K562 (cell line): ENCODE measurements around the gene UIMC1. TPM values are rescaled to one million over a fixed set of nuclear protein-coding genes. Genes with fewer than 3 reads are reported as not detected.

Source experiments
- ATAC-seq: fragments of 200-7000 bp; cut with Tn5 transposase; 3 replicates; pipeline ENCODE4 v1.9.1; 2020; ENCODE audit warnings: moderate library complexity
- BruUV-seq: library from RNA; stranded (reverse); fragments of 400-500 nt; replicated peaks from 2 replicates; lab custom pipeline; 2021; lab: Mats Ljungman, UMichigan
- CTCF ChIA-PET: fragments of 300-600 bp; formaldehyde crosslinking; extraction: SDS; loops from one replicate; lab custom pipeline; 2021; ENCODE audit warnings: low intra/inter-chr PET ratio; lab: Yijun Ruan, JAX
- POLR2A ChIA-PET: fragments of 300-600, 350-650 bp; sonication (Branson Sonifier 250); formaldehyde crosslinking; extraction: SDS; loops from one replicate; lab custom pipeline; 2021; ENCODE audit warnings: antibody characterized with exemption, inconsistent platforms; lab: Yijun Ruan, JAX
- DNase-seq, 4 experiments: peaks; one replicate each; pipeline versions ENCODE4 v3.0.0 to v3.0.0-alpha.2; 2011 to 2018; ENCODE audit warnings: low spot score in 3 of 4, mixed read lengths in 3 of 4; ENCODE audit errors: extremely low read depth in 1 of 4
- FAIRE-seq: peaks from 2 replicates; lab custom pipeline; 2011; peaks lifted over from hg19 to GRCh38; lab: Jason Lieb, UNC
- H2AFZ ChIP-seq: 2 replicates; pipeline ENCODE4 v1.6.0; 2011; ENCODE audit warnings: low read depth, low read length, control low read depth, inconsistent platforms
- H3K27ac ChIP-seq: fragments of 200-600 bp; 3 replicates; pipeline ENCODE4 v1.8.0; 2011; ENCODE audit warnings: low read depth, mild to moderate bottlenecking, control low read depth, inconsistent platforms, low read length, moderate library complexity, mixed read lengths; ENCODE audit errors: extremely low read depth
- H3K27me3 ChIP-seq, 2 experiments: fragments of 300-600 bp in 1 of 2; 2 replicates in 1 of 2; 3 replicates in 1 of 2; pipeline versions ENCODE4 v1.6.0 to v1.8.0; 2011; ENCODE audit warnings: inconsistent platforms in 2 of 2, low read length in 2 of 2, mild to moderate bottlenecking in 1 of 2, mixed read lengths in 1 of 2, moderate library complexity in 1 of 2; ENCODE audit not compliant: control insufficient read depth in 2 of 2, insufficient read depth in 2 of 2
- H3K36me3 ChIP-seq: fragments of 300-600 bp; 3 replicates; pipeline ENCODE4 v1.8.0; 2011; ENCODE audit warnings: mild to moderate bottlenecking, low read length, inconsistent platforms; ENCODE audit not compliant: control insufficient read depth, insufficient read depth
- H3K4me1 ChIP-seq, 2 experiments: fragments of 200-600 bp in 1 of 2; replicated peaks in 1 of 2; 2 replicates in 1 of 2; 3 replicates in 1 of 2; pipeline versions ENCODE4 v1.5.1 to v1.8.0; 2011; ENCODE audit warnings: inconsistent platforms in 2 of 2, low read length in 2 of 2, mild to moderate bottlenecking in 1 of 2, mixed read lengths in 1 of 2, moderate library complexity in 1 of 2; ENCODE audit not compliant: control insufficient read depth in 2 of 2, insufficient read depth in 2 of 2
- H3K4me2 ChIP-seq: 2 replicates; pipeline ENCODE4 v1.6.1; 2011; ENCODE audit warnings: low read length, control low read depth, inconsistent platforms, mixed read lengths; ENCODE audit not compliant: insufficient read depth
- H3K4me3 ChIP-seq: fragments of 200-600 bp; sonication (generic), shearing (Covaris generic); 2 replicates; pipeline ENCODE4 v1.5.1; 2016; ENCODE audit warnings: control low read depth, inconsistent platforms
- H3K79me2 ChIP-seq: fragments of 200-600 bp; 3 replicates; pipeline ENCODE4 v1.8.0; 2011; ENCODE audit warnings: low read length, inconsistent platforms; ENCODE audit not compliant: control insufficient read depth, insufficient read depth
- H3K9ac ChIP-seq, 2 experiments: 2 replicates each; pipeline versions ENCODE4 v1.6.0 to v1.6.1; 2011; ENCODE audit warnings: low read depth in 2 of 2, low read length in 2 of 2, control low read depth in 1 of 2, inconsistent platforms in 1 of 2, mild to moderate bottlenecking in 1 of 2, mixed read lengths in 1 of 2; ENCODE audit not compliant: insufficient read depth in 1 of 2
- H3K9me1 ChIP-seq: one replicate; pipeline ENCODE4 v1.6.0; 2011; ENCODE audit warnings: inconsistent platforms, mild to moderate bottlenecking, low read length, moderate library complexity; ENCODE audit not compliant: control insufficient read depth, insufficient read depth
- H3K9me3 ChIP-seq: replicated peaks from 2 replicates; pipeline ENCODE4 v1.5.1; 2011; ENCODE audit warnings: low read depth, low read length, inconsistent platforms; ENCODE audit not compliant: control insufficient read depth, insufficient read depth
- H4K20me1 ChIP-seq: replicated peaks from 2 replicates; pipeline ENCODE4 v1.6.1; 2011; ENCODE audit warnings: low read length, inconsistent platforms, mixed read lengths; ENCODE audit not compliant: control insufficient read depth, insufficient read depth
- CHCHD3 ChIP-seq: fragments of 250-450 bp; sonication (Bioruptor Pico); IDR thresholded peaks from 2 replicates; pipeline ENCODE4 v2.1.2; 2022; ENCODE audit warnings: mild to moderate bottlenecking
- CHD1 ChIP-seq: fragments of 200-600 bp; sonication (generic); IDR thresholded peaks from one replicate; pipeline ENCODE4 v1.6.1; 2012; ENCODE audit warnings: mild to moderate bottlenecking, moderate library complexity, low read length, inconsistent platforms
- CHD4 ChIP-seq: fragments of 200-600 bp; sonication (generic); IDR thresholded peaks from 3 replicates; pipeline ENCODE4 v1.6.1; 2012; ENCODE audit warnings: low read depth, mild to moderate bottlenecking, mixed read lengths, low read length, inconsistent platforms; ENCODE audit not compliant: insufficient read depth, insufficient replicate concordance, poor library complexity, severe bottlenecking
- CREB3 ChIP-seq: fragments of 450-650 bp; conservative IDR thresholded peaks from 2 replicates; pipeline ENCODE4 v1.6.1; 2016; ENCODE audit warnings: missing genetic modification characterization, low read depth, mild to moderate bottlenecking, missing compliant biosample characterization, moderate library complexity
- DIDO1 ChIP-seq: fragments of 450-650 bp; IDR thresholded peaks from 2 replicates; pipeline ENCODE4 v1.6.1; 2016; ENCODE audit warnings: low read depth, missing biosample characterization, missing genetic modification characterization
- FOXK2 ChIP-seq, 2 experiments: fragments of 450-650 bp; IDR thresholded peaks in 1 of 2; conservative IDR thresholded peaks in 1 of 2; 2 replicates each; pipeline ENCODE4 v1.6.1; 2016; ENCODE audit warnings: low read depth in 2 of 2, mild to moderate bottlenecking in 1 of 2
- JUND ChIP-seq, 2 experiments: IDR thresholded peaks; 2 replicates in 1 of 2; 3 replicates in 1 of 2; pipeline ENCODE4 v1.6.1; 2011; ENCODE audit warnings: borderline replicate concordance in 2 of 2, low read depth in 2 of 2, low read length in 2 of 2, improper control_type of control experiment in 1 of 2, missing biosample characterization in 1 of 2, missing genetic modification characterization in 1 of 2, missing genetic modification reagents in 1 of 2
- LARP7 ChIP-seq: fragments of 450-650 bp; IDR thresholded peaks from 2 replicates; pipeline ENCODE4 v1.6.1; 2016
- NR2F6 ChIP-seq: fragments of 450-650 bp; formaldehyde crosslinking; IDR thresholded peaks from 2 replicates; pipeline ENCODE4 v1.4.0; 2020; ENCODE audit warnings: mild to moderate bottlenecking
- PYGO2 ChIP-seq: fragments of 450-650 bp; IDR thresholded peaks from 2 replicates; pipeline ENCODE4 v1.6.1; 2016; ENCODE audit warnings: mild to moderate bottlenecking, missing genetic modification characterization, moderate library complexity, missing compliant biosample characterization
- ZBTB1 ChIP-seq: sonication (generic); formaldehyde crosslinking; IDR thresholded peaks from 2 replicates; pipeline ENCODE4 v1.8.1; 2023; ENCODE audit warnings: missing genetic modification reagents, low read depth, mild to moderate bottlenecking, borderline replicate concordance
- ZNF311 ChIP-seq: fragments of 250-450 bp; sonication (Bioruptor Pico); IDR thresholded peaks from 2 replicates; pipeline ENCODE4 v1.4.0; 2020; ENCODE audit warnings: mild to moderate bottlenecking, moderate library complexity
- WGBS: fragments of 100-300 bp; shearing (Covaris generic); methylation state at CpG from one replicate; pipeline ENCODE4 v1.1.6; 2016; ENCODE audit warnings: low coverage, mixed read lengths; ENCODE audit not compliant: insufficient coverage; ENCODE audit errors: missing lambda C conversion rate; 5-methylcytosine and 5-hydroxymethylcytosine counted together
- in situ Hi-C: fragments of 300-500 bp; cut with MboI; formaldehyde crosslinking; loops from 4 replicates; pipeline ENCODE4 v1.15.0; 2018; ENCODE audit warnings: inconsistent platforms, mixed read lengths
- intact Hi-C: fragments of 100-400 bp; cut with micrococcal nuclease; formaldehyde crosslinking; loops from 2 replicates; pipeline ENCODE4 v1.14.2; 2022
- polyA plus RNA-seq, 8 experiments: library from polyadenylated mRNA; depleted of rRNA in 4 of 8; stranded (reverse) in 5 of 8; unstranded in 3 of 8; fragments of >200 nt; fragmentation: Nextera tagmentation in 2 of 8; fragmentation: Illumina TruSeq in 1 of 8; extraction: Ambion mirVana in 2 of 8; extraction: Trizol in 1 of 8; gene quantifications; 2 replicates each; pipeline versions ENCODE4 v1.2.1 to v1.2.3, GENCODE V29; 2011 to 2014; ENCODE audit warnings: inconsistent platforms in 1 of 8, missing spikeins in 1 of 8
- total RNA-seq, 7 experiments: library from RNA; depleted of rRNA in 6 of 7; stranded (reverse); fragments of >200 nt in 6 of 7; fragmentation: Illumina TruSeq in 2 of 7; extraction: Trizol in 2 of 7; gene quantifications; 2 replicates each; pipeline versions ENCODE4 v1.2.1 to v1.2.3, GENCODE V29; 2011 to 2021; ENCODE audit warnings: low replicate concordance in 1 of 7

UIMC1 gene
- total and polyA plus RNA-seq, 9 of the 15 experiments (the other 6 are each of a cell fraction or from before 2014, with no cell fraction given): 14.9 to 51.7 (median 36.8) TPM

- POLR2A ChIA-PET: no interaction called here
- no peak for DNase-seq
- no peak overlapping the region for H3K4me3 ChIP-seq
- no peaks in the 10 kb centered on the region; the same call in 1 of the 2 replicates for H4K20me1 ChIP-seq
- no peaks in the 10 kb centered on the region for H3K79me2 ChIP-seq
- CTCF ChIA-PET: no interaction called here
- no peak overlapping the region for H3K27ac ChIP-seq
- H2AFZ ChIP-seq: no peak overlapping the region
- H3K9me1 ChIP-seq: no peaks in the 10 kb centered on the region
- peaks cover 86% of the 10 kb centered on the region; the same call in 2 of the 3 replicates for H3K36me3 ChIP-seq
- TF ChIP-seq NR2F6 (CRISPR knock-in tag) (no peak), PYGO2 (tag) (no peak)
- intact Hi-C loops (no loop called here), in situ Hi-C loops (no loop called here)
- 72% methylated on average over 1 of the region's 1 CpG for WGBS
- no peaks in the 10 kb centered on the region for H3K27me3 ChIP-seq
- no peak overlapping the region for H3K4me2 ChIP-seq
- no peaks in the 10 kb centered on the region for H3K4me1 ChIP-seq
- H3K9me3 ChIP-seq: no peaks in the 10 kb centered on the region
- ATAC-seq: no peak
- no TSS peak for BruUV-seq
- FAIRE-seq: peak; percentile 26
- H3K9ac ChIP-seq: no peak overlapping the region
Measured at GRCh38 chr5:176943816-176944215, 62.8 kb downstream of the UIMC1 start.

- no peaks in the 10 kb centered on the region; the same call in 1 of the 2 replicates for H4K20me1 ChIP-seq
- TF ChIP-seq CREB3 (tag): no peak
- no peak for TF ChIP-seq FOXK2 (conservative IDR thresholded peaks at IDR 0.05 in 1 of 2, IDR thresholded peaks at IDR 0.05 in 1 of 2; ENCODE audit: low read depth in 2 of 2)
- TF ChIP-seq JUND (IDR thresholded peaks at IDR 0.05; ENCODE audit: borderline replicate concordance, low read depth, low read length): no peak
- no peak for TF ChIP-seq JUND (tag; IDR thresholded peaks at IDR 0.05; ENCODE audit: borderline replicate concordance, low read depth, low read length)
- no peak for TF ChIP-seq CHCHD3 (CRISPR knock-in tag)
- TF ChIP-seq CHD1: no peak
- TF ChIP-seq ZNF311 (CRISPR knock-in tag): no peak
- TF ChIP-seq DIDO1 (tag): no peak
- TF ChIP-seq ZBTB1 (CRISPR knock-in tag): no peak
- no peak for TF ChIP-seq CHD4
- no peak for TF ChIP-seq LARP7
- BruUV-seq: no TSS peak
- no peak overlapping the region for H3K9ac ChIP-seq
- H3K9me1 ChIP-seq: no peaks in the 10 kb centered on the region
- no peaks in the 10 kb centered on the region for H3K9me3 ChIP-seq
- in situ Hi-C loops (no loop called here), intact Hi-C loops (no loop called here)
- H3K27me3 ChIP-seq: no peaks in the 10 kb centered on the region
- ChIA-PET POLR2A (interaction anchor here (1.5 kb wide), 1 partner anchor 8 kb away, joined by 4 read pairs; no protein-coding TSS in a partner anchor), CTCF (no interaction called here)
- 59% methylated on average over 9 of the region's 9 CpGs for WGBS
- H3K27ac ChIP-seq: no peak overlapping the region
- no peak for FAIRE-seq
- DNase-seq: peak in 1 of 4 experiments; percentile 9
- no peaks in the 10 kb centered on the region for H3K79me2 ChIP-seq
- H3K4me3 ChIP-seq: no peak overlapping the region
- H2AFZ ChIP-seq: no peak overlapping the region
- H3K4me1 ChIP-seq: 0 out of 5 replicates have a peak, but pooled peaks cover 0 to 3% of the 10 kb centered on the region in 2 experiments
- peaks cover 82% of the 10 kb centered on the region; the same call in 2 of the 3 replicates for H3K36me3 ChIP-seq
- ATAC-seq: no peak
- H3K4me2 ChIP-seq: no peak overlapping the region
Measured at GRCh38 chr5:176941951-176942350, 64.6 kb downstream of the UIMC1 start.
